ENCODE data around the gene PRMT1. TPM values are rescaled to one million over a fixed set of nuclear protein-coding genes. Genes with fewer than 3 reads are reported as not detected.

PRMT1 gene
- total and polyA plus RNA-seq, 2 donors (not counting 1 experiment from before 2014, with no cell fraction given): 175 to 310 TPM

DNA sequence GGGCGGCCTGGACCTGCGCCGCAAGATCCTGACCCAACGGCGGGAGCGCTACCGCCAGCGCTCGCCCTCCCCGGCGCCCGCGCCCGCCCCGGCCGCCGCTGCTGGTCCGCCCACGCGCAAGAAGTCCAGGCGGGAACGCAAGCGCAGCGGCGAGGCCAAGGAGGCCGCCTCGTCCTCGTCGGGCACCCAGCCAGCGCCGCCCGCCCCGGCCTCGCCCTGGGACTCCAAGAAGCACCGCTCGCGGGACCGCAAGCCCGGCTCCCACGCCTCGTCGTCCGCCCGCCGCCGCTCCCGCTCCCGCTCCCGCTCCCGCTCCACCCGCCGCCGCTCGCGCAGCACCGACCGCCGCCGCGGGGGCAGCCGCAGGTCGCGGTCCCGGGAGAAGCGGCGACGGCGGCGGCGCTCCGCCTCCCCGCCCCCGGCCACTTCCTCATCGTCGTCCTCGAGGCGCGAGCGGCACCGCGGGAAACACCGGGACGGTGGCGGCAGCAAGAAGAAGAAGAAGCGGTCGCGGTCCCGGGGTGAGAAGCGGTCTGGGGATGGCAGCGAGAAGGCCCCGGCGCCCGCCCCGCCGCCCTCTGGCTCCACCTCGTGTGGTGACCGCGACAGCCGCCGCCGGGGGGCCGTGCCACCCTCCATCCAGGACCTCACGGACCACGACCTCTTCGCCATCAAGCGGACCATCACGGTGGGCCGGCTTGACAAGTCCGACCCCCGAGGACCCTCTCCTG, 25.1 kb upstream of the PRMT1 start:
- POLR2A ChIA-PET: no interaction called here
- peaks cover 0 to 70% of the 10 kb centered on the region in 2 experiments for H3K36me3 ChIP-seq (replicated peaks in 1 of 2; ENCODE audit: control extremely low read depth in 1 of 2, control insufficient read depth in 1 of 2, extremely low read depth in 1 of 2, insufficient read depth in 2 of 2, low read length in 1 of 2)
- no peak overlapping the region for H3K4me3 Mint-ChIP-seq
- no peak for ATAC-seq (ENCODE audit: low read depth)
- H3K4me3 ChIP-seq (ENCODE audit: control extremely low read depth in 1 of 5, extremely low read depth in 1 of 5, insufficient read depth in 1 of 5, low read depth in 2 of 5, low read length in 4 of 5): no peak overlapping the region
- H3K27me3 Mint-ChIP-seq: no peaks in the 10 kb centered on the region
- H3K27me3 ChIP-seq (replicated peaks in 1 of 4; ENCODE audit: control extremely low read depth in 1 of 4, control insufficient read depth in 3 of 4, insufficient read depth in 4 of 4, low read length in 3 of 4): no peaks in the 10 kb centered on the region
- H3K27ac Mint-ChIP-seq: no peak overlapping the region
- H3K9ac ChIP-seq (ENCODE audit: low read length): no peak overlapping the region
- H2AFZ ChIP-seq (ENCODE audit: insufficient read depth, low read depth, low read length, poor library complexity, severe bottlenecking): no peak overlapping the region
- 99% methylated on average over 103 of the region's 110 CpGs for WGBS (ENCODE audit: insufficient coverage)
- no peak overlapping the region for H3K27ac ChIP-seq (ENCODE audit: low read length in 2 of 2)
- no peaks in the 10 kb centered on the region for H3K4me1 ChIP-seq (ENCODE audit: control insufficient read depth in 2 of 2, insufficient read depth in 2 of 2, low read length in 2 of 2)
- H3K9me3 ChIP-seq (ENCODE audit: control extremely low read depth in 1 of 3, control insufficient read depth in 2 of 3, insufficient read depth in 1 of 3, low read length in 2 of 3): peaks cover 0 to 4% (median 0%) of the 10 kb centered on the region in 3 donors
- H3K9me3 Mint-ChIP-seq (ENCODE audit: insufficient read depth): no peaks in the 10 kb centered on the region
- H4K20me1 ChIP-seq (ENCODE audit: control insufficient read depth, insufficient read depth, low read length, poor library complexity, severe bottlenecking): peaks cover 52% of the 10 kb centered on the region
- DNase-seq: no peak
- H3K79me2 ChIP-seq (ENCODE audit: control insufficient read depth, insufficient read depth, low read length): peaks cover 27% of the 10 kb centered on the region
- TF ChIP-seq EZH2 (IDR thresholded peaks at IDR 0.05; ENCODE audit: borderline replicate concordance, insufficient read depth, low read depth, low read length, poor library complexity, severe bottlenecking) (no peak), CTCF (IDR thresholded peaks at IDR 0.05) (no peak)
- H3K4me2 ChIP-seq (replicated peaks; ENCODE audit: low read depth, low read length, poor library complexity, severe bottlenecking): no peak overlapping the region
- intact Hi-C loops (cut with micrococcal nuclease): no loop called here
- no peaks in the 10 kb centered on the region for H3K4me1 Mint-ChIP-seq
- CTCF ChIA-PET: no interaction called here

Measured in B cell (primary cell).